Activated CD4-positive, alpha-beta T cell treated with anti-CD3 and anti-CD28 coated beads, Interleukin-2, amount 50 U/mL, for 4 hours (primary cell): ENCODE data around the gene GPR155.
"Not testable (repeated sequence)": the region's sequence is repeated elsewhere in the genome, so short reads cannot be mapped to it uniquely, and the experiment has no call there.

Experiments used
- DNase-seq, 2 experiments: peaks; one replicate each; pipeline ENCODE4 v3.0.0-alpha.2; 2020

GPR155 gene

DNA sequence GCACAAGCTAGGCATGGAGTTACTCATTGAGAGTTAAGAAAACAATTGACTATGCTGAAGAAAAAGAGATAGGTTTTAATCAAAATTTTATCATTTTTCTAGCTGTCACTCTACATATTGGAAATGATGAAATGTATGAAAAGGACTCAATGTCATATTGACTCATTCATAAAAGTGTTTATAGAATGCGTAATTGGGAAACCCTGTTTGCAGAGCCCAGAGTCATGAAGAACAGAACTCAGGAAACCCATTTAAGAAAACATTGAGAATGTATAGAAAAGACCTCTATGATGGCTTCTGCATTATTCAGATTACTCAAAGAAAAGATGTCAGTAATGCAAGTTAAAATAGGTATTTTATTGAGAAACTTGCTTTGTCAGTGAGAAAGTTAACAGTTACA is 54.9 kb downstream of the GPR155 start:
- DNase-seq = no peak

DNA sequence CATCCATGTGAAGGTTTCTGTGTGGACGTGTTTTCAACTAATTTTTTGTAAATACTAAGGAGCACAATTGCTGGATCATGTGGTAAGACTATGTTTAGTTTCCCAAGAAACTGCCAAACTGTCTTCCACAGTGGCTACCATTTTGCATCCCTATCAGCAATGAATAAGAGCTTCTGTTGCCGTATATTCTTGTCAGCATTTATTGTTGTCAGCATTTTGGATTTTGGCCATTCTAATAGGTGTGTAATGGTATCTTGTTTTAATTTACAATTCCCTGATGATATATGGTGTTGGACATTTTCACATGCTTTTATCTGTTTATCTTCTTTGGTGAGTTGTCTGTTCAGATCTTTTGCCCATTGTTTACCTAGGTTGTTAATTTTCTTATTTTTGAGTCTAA is 56.8 kb downstream of the GPR155 start:
- no peak for DNase-seq

DNA sequence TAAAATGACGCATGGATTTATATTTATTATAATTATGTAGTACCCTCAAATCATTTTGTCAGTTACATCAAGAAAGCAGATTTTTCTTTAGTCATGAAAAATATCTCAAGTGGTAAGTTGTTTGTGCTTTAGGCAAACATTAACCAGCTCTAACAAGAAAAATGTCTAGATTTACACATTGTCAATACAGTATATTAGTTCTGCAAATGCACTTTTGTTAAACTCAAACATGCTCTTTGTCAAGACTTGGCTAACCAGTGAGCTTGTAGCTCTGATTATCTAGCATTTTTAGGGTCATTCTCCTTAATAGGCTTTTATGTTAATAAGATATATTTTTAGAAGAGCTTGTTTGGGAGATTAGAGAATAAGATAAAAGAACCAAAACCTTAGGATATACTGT is 58.6 kb downstream of the GPR155 start:
- no peak for DNase-seq

DNA sequence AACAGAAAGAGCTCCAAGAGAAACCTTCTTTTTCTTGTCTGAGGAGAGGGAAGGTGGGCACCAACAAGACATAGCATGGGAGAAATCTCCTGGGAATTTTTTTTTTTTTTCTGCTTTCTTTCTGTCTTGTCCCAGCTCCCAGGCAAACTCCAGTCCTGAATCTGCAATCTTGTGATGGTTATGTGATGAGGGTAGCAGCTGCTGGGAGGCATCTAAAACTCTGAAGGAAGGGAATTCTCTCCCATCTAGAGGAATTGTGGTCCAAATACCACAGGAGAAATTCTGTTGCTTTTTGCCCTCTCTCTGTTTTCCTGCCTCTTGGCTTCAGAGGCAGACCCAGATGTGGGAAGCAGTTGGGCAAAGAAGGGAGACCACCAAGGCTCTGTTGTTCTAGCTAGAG is 74.6 kb downstream of the GPR155 start:
- no peak for DNase-seq

DNA sequence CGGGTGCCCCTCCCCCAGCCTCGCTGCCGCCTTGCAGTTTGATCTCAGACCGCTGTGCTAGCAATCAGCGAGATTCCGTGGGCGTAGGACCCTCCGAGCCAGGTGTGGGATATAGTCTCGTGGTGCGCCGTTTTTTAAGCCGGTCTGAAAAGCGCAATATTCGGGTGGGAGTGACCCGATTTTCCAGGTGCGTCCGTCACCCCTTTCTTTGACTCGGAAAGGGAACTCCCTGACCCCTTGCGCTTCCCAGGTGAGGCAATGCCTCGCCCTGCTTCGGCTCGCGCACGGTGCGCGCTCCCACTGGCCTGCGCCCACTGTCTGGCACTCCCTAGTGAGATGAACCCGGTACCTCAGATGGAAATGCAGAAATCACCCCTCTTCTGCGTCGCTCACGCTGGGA is 76.8 kb downstream of the GPR155 start:
- DNase-seq = not testable (repeated sequence)

DNA sequence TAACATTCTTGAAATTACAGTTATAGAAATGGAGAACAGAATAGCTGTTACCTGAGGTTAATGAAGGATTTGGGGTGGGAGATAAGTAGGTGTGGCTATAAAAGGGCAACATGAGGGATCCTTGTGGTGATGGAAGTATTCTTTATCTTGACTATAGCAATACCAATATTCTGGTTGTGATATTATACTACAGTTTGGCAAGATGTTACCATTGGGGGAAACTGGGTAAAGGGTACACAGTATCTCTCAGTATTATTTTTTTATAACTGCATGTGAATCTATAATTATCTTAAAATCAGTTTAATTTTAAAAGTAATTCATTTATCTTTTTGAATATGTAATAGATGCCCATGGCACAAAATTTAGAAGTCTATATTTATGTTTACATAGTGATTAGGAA is 83.2 kb downstream of the GPR155 start:
- DNase-seq = no peak

DNA sequence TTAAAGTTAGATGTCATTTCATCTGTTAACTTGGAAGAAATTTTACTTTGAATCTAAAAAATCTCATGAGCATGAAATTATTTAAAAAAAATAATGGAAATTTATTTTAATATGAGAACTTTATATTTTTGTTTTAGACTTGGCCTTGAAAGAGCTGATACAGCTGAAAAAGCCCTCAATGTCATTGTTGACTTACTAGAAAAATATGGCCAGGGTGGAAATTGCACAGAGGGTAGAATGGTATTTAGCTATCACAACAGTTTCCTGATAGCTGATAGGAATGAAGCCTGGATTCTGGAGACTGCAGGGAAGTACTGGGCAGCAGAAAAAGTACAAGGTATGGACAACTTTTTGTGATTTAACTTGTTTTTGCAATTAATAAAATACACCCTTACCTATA is 86.0 kb downstream of the GPR155 start:
- no peak for DNase-seq

DNA sequence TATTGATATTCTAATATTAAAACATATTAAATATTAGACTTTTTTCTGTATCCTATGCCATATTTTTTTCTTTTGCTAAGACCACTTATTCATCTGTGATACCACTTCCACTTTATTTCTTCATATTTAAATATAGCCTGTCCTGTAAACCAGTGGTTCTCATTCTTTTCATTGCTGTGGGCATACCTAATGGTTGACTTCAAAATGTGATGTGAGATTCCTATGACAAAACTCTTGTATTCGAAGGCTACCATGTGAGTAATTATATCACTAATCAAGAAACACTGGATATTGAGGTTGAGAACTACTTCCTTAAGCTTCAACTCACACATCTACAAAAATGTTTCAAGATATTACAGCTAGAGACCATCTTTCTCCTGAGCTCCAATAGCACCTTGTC is 87.7 kb downstream of the GPR155 start:
- no peak for DNase-seq

DNA sequence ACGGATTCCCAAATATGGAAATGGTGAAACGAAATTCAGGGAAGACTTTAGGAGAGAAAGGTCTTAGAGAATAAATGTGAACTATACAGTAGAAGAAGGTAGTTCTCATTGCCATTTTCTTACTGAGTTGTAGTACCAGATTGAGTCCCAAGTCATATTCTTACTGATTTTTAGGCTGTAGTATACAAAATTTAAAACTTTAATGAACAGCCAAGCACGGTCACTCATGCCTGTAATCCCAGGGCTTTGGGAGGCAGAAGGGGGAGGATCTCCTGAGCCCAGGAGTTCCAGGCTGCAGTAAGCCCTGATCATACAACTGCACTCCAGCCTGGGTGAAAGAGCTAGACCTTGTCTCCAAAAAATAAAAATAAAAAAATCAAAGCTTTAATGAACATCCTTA is 89.1 kb downstream of the GPR155 start:
- no peak for DNase-seq

DNA sequence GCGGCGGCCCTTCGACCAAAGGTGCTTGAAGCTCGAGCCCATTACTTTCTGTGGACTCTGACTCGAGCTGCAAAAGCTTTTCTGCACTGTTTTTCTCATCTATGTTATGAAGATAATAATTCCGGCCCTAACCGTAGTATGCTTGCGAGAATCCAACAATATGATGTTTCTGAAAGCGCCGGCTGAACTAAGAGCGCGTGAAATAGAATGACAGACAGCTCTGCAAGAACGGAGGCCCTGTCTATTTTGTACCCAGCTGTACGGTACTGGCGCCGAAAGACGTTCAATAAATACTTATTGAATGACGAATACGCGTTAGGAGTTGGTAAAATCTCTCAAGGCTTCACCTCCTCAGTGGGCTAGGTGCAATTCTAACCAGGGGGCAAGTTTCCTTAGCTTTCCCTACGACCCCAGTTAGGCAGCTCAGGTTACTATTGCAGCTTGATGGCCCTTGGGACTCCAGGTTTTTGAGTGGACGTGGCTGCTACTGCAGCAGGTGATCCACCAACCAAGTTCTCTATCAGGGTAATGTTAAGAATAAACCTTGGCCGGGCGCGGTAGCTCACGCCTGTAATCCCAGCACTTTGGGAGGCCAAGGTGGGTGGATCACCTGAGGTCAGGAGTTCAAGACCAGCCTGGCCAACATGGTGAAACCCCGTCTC is 90.7 kb downstream of the GPR155 start:
- DNase-seq = no peak

DNA sequence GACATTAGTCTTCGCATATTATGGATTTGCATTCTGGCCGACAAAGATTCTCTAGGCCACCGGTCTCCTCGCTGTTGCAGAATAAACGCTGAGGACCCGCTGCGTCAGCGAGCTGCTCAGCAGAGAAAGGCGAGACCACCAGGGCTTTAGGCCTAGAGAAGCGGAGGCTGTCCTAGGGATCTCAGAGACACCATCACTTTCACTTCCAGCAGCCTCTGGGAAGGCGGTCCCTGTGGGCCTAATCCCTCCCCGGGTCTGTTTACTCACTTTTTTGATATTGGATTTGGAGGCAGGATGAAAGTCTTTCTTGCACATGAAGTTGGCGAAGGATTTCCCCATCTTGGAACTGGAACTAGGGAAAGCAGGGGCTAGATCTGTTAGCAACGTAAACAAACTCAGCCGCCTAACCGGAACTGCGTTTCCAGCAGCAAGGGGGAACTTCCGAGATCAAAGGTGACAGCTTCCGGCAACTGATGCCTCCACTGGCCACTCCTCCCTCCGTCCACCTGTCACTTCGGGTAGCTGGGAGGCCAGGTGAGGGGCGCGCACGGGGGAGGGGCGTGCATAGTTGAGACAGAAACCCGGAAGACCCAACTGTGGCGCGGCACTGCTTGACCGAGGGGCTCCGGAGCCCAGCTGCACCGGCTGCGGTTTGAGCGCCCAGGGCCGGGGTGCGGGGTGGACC is 91.4 kb downstream of the GPR155 start, which contains the start of gene SCRN3:
TSS of gene SCRN3 (plus strand) at position 447 of the 685 bp plus-strand sequence. CDS start 2,554 bp downstream, outside the sequence.
- peak; percentile 58 to 59 for DNase-seq

DNA sequence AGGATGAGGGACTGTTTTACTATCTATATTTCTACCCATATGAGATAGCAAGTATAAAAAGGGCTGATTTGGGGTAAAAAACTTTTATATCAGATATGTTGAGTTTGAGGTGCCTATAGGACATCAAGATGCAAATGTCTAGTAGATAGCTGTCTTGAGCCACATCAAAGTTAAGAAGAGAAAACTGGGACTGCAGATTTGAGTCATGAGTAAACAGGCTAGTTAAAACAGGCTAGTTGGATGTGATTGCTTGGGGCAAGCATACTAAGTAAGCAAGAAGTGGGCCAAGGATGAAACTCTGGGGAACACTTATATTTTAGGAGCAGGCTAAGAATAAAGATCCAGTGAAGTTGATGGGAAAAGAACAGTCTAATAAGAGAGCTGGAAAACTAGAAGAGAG is 94.1 kb downstream of the GPR155 start:
- DNase-seq = no peak

DNA sequence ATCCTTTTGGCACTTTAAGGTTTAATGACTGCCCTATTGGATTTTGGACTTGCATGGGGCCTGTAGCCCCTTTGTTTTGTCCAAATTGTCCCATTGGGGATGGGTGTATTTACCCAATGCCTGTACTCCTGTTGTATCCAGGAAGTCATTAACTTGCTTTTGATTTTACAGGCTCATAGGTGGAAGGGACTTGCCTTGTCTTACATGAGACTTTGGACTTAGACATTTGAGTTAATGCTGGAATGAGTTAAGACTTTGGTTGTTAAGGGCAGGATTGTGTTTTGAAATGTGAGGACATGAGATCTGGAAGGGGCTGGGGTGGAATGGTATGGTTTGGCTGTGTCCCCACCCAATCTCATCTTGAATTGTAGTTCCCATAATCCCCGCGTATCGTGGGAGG is 96.5 kb downstream of the GPR155 start:
- not testable (repeated sequence) for DNase-seq

DNA sequence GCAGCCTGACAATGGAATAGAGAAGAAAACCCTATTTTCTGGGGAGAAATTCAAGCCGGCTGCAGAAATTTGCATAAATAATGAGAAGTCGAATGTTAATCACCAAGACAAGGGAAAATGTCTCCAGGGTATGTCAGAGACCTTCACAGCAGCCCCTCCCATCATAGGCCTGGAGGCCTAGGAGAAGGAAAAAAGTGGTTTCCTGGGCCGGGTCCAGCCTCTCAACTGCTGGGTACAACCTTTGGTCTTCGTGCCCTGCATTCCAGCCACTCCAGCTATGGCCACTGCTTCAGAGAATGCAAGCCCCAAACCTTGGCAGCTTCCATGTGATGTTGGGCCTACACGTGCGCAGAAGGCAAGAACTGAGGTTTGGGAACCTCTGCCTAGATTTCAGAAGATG is 97.3 kb downstream of the GPR155 start:
- DNase-seq = no peak

DNA sequence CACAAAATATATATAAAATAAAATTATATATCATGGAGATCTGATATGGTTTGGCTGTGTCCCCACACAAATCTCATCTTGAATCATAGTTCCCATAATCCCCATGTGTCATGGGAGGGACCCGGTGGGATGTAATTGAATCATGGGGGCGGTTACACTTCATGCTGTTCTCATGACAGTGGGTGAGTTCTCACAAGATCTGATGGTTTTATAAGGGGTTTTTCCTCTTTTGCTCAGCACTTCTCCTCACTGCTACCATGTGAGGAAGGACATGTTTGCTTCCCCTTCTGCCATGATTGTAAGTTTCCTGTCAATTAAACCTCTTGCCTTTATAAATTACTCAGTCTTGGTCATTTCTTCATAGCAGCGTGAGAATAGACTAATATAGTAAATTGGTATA is 98.1 kb downstream of the GPR155 start:
- not testable (repeated sequence) for DNase-seq

DNA sequence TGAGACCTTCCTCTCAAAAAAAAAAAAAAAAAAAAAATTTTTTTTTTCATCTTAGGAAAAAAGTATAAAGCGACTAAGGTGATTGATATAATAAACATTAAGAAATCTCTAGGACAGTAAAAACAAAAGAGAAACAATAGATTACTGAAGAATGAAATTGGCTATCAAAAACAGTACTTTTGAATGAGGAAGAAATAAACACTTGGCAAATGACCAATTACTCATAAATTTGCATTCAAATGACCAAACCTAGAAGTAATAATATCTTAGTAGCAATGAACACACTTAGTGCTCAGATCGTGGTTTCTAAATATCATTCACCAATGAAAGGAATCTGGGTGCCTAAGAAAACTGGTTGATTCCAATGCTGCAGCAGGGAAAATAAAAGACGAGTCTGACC is 101.6 kb downstream of the GPR155 start:
- DNase-seq = no peak

DNA sequence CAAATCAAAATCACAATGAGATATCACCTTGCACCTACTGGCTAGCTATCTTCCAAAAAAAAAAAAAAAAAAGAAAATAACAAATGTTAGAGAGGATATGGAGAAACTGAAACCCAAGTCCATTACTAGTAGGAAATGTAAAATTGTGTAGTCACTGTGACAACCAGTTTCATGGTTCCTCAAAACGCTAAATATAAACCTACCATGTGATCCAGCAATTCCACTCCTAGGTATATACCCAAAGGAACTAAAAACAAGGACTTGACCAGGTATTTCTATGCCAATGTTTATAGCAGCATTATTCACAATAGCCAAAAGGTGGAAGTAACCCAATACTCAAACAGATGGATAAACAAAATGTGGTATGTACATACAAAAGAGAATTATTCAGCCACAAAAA is 103.0 kb downstream of the GPR155 start:
- no peak for DNase-seq
